Heart left ventricle (tissue), 13 donors: ENCODE results near the gene SAA2.

Experiments used
- POLR2A ChIP-seq, 2 donors: fragments of 450-650 bp; IDR thresholded peaks; one replicate each; pipeline ENCODE4 v1.6.1; 2017; ENCODE audit warnings: antibody characterized with exemption in 2 of 2, mild to moderate bottlenecking in 2 of 2, moderate library complexity in 2 of 2
- TF ChIP-seq, protein P1 (sequence below), 12 donors: fragments of 200-600 bp; sonication (generic) in 4 of 12; IDR thresholded peaks; one replicate each; pipeline versions ENCODE4 v1.5.0 to v1.8.0; 2018 to 2022; ENCODE audit warnings: antibody characterized with exemption in 12 of 12, mild to moderate bottlenecking in 5 of 12
- donor health status: ischemic (EF 13 %, LVEDD 7.1; RV severe dilation, severe dysfunction).
- donor health status: DM: no; HTN: yes; CAD: no.
- donor health status: DM: no; HTN: no; CAD: no.
- donor health status: ischemic (EF 25% LVEDD 6.9; RV normal size, moderate dysfunction).
- donor health status: ischemic (EF 25% LVEDD 5.7; RV mildly dilated, moderate dysfunction).
- donor health status: ischemic (EF 35%, LVEDD 5.7; RV mildly dilated, moderate dysfunction).
- donor health status: nonischemic (EF 11% LVEDD 7.7; RV severe dilation, severe dysfunction).
- donor health status: DM: yes; HTN: yes; CAD: no.
- donor health status: PGD.
- donor health status: ischemic (EF 29% LVEDD 5.4; RV normal size, mild dysfunction).
- donor health status: nonischemic (EF 23%, LVEDD 6.1; RV moderate dilation, normal function).

DNA sequence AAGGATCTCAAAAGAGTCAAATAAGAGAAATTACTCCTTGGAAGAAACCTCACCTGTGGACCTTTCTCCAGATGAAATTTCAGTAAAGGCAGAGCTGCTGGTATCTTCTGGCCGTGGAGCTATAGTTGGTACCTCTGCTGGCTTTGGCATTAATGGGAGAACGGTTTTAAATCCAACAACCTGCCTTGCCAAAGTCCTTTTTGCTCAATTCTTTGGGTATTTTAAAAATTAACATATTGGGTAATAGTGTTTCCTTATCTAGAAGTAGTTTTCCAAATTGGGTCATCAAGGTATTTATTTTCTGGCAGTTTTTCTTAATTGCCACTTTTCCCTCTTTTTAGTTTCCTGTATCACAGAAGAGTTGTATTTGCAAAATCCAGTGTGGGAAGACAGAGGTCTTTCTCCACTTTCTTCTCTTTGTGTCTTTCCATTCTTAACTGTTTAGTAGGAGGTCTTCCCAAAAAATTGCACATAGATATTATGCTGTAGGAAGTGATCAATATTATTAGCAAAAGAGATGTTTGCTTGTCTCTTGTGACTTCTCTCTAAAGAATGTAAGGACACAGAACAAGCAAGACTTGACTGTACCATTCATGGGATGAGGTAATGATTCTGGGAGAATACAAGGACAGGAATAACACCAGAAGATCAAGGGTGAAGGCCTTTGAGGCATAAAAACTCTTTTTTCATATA, 11.7 kb downstream of the SAA2 start, which contains the start of gene SAA4:
- TF ChIP-seq, protein P1, sequence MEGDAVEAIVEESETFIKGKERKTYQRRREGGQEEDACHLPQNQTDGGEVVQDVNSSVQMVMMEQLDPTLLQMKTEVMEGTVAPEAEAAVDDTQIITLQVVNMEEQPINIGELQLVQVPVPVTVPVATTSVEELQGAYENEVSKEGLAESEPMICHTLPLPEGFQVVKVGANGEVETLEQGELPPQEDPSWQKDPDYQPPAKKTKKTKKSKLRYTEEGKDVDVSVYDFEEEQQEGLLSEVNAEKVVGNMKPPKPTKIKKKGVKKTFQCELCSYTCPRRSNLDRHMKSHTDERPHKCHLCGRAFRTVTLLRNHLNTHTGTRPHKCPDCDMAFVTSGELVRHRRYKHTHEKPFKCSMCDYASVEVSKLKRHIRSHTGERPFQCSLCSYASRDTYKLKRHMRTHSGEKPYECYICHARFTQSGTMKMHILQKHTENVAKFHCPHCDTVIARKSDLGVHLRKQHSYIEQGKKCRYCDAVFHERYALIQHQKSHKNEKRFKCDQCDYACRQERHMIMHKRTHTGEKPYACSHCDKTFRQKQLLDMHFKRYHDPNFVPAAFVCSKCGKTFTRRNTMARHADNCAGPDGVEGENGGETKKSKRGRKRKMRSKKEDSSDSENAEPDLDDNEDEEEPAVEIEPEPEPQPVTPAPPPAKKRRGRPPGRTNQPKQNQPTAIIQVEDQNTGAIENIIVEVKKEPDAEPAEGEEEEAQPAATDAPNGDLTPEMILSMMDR (IDR thresholded peaks at IDR 0.05) = no peak
- TF ChIP-seq POLR2A (IDR thresholded peaks at IDR 0.05) = no peak
